ACC112 (cell line): ENCODE results near the gene SLC25A25.
"Not testable (repeated sequence)": the region's sequence is repeated elsewhere in the genome, so short reads cannot be mapped to it uniquely, and the experiment has no call there.

Experiments
- H2AFZ ChIP-seq: fragments of 200-600 bp; sonication (generic); one replicate; pipeline ENCODE4 v1.6.0; 2017; ENCODE audit warnings: antibody characterized with exemption, low read length; ENCODE audit not compliant: unreplicated experiment
- H3K27ac ChIP-seq: fragments of 200-600 bp; sonication (generic); 2 replicates; pipeline ENCODE4 v1.5.1; 2014; ENCODE audit warnings: low read depth, mild to moderate bottlenecking, antibody characterized with exemption, low read length, moderate library complexity
- H3K27me3 ChIP-seq: fragments of 200-600 bp; sonication (generic); 2 replicates; pipeline ENCODE4 v1.6.1; 2014; ENCODE audit warnings: mild to moderate bottlenecking, antibody characterized with exemption, low read length, moderate library complexity, mixed read lengths; ENCODE audit not compliant: insufficient read depth
- H3K36me3 ChIP-seq: fragments of 200-600 bp; sonication (generic); 2 replicates; pipeline ENCODE4 v1.6.1; 2016; ENCODE audit warnings: mild to moderate bottlenecking, antibody characterized with exemption, low read length, moderate library complexity, mixed read lengths; ENCODE audit not compliant: insufficient read depth
- H3K4me1 ChIP-seq: fragments of 200-600 bp; sonication (generic); one replicate; pipeline ENCODE4 v1.6.1; 2016; ENCODE audit warnings: low read length, mixed read lengths; ENCODE audit not compliant: insufficient read depth, unreplicated experiment, control insufficient read depth
- H3K4me3 ChIP-seq: fragments of 200-600 bp; sonication (generic); 2 replicates; pipeline ENCODE4 v1.5.1; 2014; ENCODE audit warnings: mild to moderate bottlenecking, low read depth, low read length
- H3K79me2 ChIP-seq: fragments of 200-600 bp; sonication (generic); one replicate; pipeline ENCODE4 v1.6.0; 2016; ENCODE audit warnings: low read length; ENCODE audit not compliant: control insufficient read depth, unreplicated experiment, insufficient read depth

SLC25A25 gene

DNA sequence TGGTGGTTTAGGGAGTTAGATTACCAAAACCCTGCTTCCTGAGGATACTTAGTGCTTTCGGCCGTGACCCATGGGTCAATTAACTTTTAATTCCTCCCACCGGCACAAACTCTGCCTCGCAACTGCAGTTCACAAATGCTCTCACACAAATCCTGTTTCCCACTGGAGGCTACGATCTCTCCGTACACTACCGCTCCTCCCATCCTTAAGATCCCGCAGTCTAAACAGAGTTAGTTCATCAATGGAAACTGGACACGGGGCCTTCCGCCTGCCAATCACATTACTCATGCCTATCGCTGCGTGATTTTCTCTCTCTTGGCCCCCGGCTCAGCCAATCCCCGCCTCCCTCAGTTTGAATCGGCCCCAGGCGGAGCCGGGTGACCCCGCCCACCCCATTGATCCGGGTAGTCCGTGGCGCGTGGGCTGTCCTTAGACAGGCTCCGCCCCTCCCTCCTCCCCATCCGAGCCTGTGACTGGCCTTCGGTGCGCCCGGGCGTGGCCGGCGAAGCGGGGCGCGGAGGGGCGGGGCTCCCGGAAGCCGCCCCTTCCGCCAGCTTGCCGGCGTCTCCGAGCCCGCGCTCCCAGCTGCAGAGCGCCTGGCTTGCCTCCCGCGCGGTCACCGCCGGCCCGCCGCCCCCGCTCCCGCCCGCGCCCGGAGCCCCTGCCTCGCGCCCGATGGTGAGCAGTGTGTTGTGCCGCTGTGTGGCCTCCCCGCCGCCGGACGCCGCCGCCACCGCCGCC is at the start of gene SLC25A25:
Gene SLC25A25, plus strand, starts transcription at position 588 of the 741 bp plus-strand sequence. Its CDS starts 88 bp downstream, at position 676.
- peak within 1 kb of the TSS; percentile 92 for H2AFZ ChIP-seq
- H3K36me3 ChIP-seq, result no peaks in the 10 kb centered on the region
- H3K4me3 ChIP-seq, result peak within 1 kb of the TSS; percentile 94
- peak within 1 kb of the TSS; percentile 98 for H3K27ac ChIP-seq
- no peaks in the 10 kb centered on the region for H3K27me3 ChIP-seq
- H3K4me1 ChIP-seq, result peaks cover 31% of the 10 kb centered on the region
- peaks cover 49% of the 10 kb centered on the region for H3K79me2 ChIP-seq

DNA sequence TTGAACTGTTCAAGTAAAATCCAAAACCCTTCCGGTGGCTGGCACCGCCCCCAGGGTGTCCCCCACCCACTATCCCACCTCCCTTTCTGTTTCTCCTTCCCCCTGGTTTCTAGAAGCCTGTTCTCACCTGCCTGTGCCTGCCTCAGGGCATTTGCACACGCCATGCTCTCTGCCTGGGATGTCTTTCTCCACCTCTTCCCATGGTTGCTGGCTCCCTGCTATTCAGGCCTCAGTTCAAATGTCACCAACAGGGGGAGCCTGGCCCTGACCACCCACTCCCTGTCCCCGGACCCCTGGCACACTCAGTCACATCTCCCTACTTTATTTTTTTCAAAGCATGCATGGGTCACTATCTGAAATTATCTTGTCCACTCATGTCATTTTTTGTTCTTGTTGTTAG is 47.3 kb upstream of the SLC25A25 start:
- no peak overlapping the region for H3K27ac ChIP-seq
- no peak overlapping the region for H2AFZ ChIP-seq
- no peaks in the 10 kb centered on the region for H3K36me3 ChIP-seq
- peaks cover 4% of the 10 kb centered on the region for H3K4me1 ChIP-seq
- no peaks in the 10 kb centered on the region for H3K27me3 ChIP-seq
- H3K4me3 ChIP-seq, result no peak overlapping the region
- no peaks in the 10 kb centered on the region for H3K79me2 ChIP-seq

DNA sequence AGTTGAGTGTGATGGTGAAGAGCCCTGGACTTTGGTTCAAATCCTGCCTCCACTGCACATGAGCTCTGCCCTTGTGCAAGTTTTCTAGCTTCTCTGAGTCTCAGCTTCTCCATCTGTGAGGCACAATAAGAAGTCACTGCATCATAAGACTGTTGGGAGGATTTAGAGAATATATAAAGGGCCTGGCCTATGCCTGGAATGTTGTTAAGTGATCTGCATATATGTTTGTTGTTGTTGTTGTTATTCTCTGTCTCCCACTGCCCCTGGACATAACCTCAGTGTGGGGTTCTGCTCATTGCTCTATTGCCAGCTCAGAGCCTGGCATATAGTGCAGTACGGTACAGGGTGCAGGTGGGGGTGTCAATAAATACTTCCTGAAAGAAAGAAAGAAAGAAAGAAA is 46.9 kb upstream of the SLC25A25 start:
- Histone ChIP-seq H3K4me3 (no peak overlapping the region), H3K79me2 (no peaks in the 10 kb centered on the region), H3K4me1 (peaks cover 4% of the 10 kb centered on the region), H3K27ac (no peak overlapping the region), H3K36me3 (no peaks in the 10 kb centered on the region), H3K27me3 (no peaks in the 10 kb centered on the region), H2AFZ (no peak overlapping the region)

DNA sequence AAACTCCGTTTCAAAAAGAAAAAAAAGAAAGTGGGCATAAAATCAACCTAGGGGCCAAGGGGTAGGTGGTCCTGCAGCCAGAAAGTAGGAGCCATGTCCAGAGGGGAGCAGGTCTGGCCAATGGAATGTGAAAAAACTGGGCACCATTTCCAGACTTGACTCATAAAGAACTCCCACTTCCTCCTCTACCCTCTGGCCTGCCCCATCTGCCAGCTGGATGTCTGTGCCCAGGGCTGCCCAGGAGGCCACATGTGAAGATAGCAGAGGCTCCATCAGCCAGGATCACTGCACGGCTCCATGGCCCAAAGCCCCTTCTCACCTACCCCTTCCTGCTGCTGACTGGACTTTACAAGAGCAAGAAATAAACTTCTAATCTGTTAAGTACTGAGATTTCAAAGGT is 45.1 kb upstream of the SLC25A25 start:
- H3K27me3 ChIP-seq, result no peaks in the 10 kb centered on the region
- H3K36me3 ChIP-seq, result no peaks in the 10 kb centered on the region
- no peak overlapping the region for H2AFZ ChIP-seq
- H3K27ac ChIP-seq, result no peak overlapping the region
- no peak overlapping the region for H3K4me3 ChIP-seq
- H3K4me1 ChIP-seq, result peaks cover 14% of the 10 kb centered on the region
- no peaks in the 10 kb centered on the region for H3K79me2 ChIP-seq

DNA sequence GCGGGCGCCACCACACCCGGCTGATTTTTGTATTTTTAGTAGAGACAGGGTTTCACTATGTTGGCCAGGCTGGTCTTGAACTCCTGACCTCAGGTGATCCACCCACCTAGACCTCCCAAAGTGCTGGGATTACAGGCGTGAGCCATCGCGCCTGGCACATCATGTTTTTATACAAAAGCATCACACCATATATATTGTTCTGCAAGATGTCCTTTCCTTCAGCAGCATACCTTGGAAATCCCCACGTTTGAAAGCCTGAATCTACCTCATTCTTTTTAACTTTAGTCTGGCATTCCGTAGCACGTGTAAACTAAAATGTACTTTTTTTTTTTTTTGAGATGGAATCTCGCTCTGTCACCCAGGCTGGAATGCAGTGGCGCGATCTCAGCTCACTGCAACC is 44.4 kb upstream of the SLC25A25 start:
- not testable (repeated sequence) for H3K27me3 ChIP-seq, H3K36me3 ChIP-seq, H3K27ac ChIP-seq, H2AFZ ChIP-seq, H3K4me3 ChIP-seq, H3K79me2 ChIP-seq
- peaks cover 14% of the 10 kb centered on the region for H3K4me1 ChIP-seq

DNA sequence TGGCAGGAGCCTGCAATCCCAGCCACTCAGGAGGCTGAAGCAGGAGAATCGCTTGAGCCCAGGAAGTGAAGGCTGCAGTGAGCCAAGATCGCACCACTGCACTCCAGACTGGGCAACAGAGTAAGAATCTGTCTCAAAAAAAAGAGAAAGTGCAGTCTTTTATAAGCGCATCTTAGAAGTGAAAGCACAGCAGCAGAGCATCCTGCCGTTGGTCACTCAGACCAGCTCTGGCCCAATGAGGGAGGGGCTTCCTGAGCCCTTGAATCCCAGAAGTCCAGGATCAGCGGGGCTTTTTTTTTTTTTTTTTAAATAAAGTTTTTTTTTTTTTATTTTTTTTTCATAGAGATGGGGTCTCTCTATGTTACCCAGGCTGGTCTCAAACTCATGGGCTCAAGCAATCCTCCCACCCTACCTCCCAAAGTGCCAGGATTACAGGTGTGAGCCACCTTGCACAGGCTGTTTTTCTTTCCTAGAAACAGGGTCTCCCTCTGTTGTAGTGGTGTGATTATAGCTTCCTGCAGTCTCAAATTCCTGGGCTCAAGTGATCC is 43.2 kb upstream of the SLC25A25 start:
- Histone ChIP-seq H3K4me3 (no peak overlapping the region), H3K27ac (no peak overlapping the region), H3K79me2 (no peaks in the 10 kb centered on the region), H3K27me3 (no peaks in the 10 kb centered on the region), H3K4me1 (peaks cover 14% of the 10 kb centered on the region), H2AFZ (no peak overlapping the region), H3K36me3 (no peaks in the 10 kb centered on the region)

DNA sequence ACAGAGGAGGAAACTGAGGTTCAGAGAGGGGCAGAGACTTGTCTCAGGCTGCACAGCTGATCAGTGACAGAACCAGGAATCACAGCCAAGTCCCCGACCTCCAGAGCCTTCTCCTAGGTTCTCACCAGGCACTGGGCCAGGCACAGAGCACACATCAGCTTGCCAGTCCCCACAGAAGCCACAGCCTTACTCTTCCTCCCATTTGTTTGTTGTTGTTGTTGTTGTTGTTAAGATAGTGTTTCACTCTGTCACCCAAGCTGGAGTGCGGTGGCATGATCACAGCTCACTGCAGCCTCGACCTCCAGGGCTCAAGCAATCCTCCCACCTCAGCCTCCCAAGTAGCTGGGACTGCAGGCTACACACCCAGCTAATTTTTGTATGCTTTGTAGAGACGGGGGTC is 42.3 kb upstream of the SLC25A25 start:
- no peaks in the 10 kb centered on the region for H3K36me3 ChIP-seq
- H3K4me1 ChIP-seq, result peaks cover 14% of the 10 kb centered on the region
- H3K27ac ChIP-seq, result no peak overlapping the region
- H3K4me3 ChIP-seq, result no peak overlapping the region
- H3K27me3 ChIP-seq, result no peaks in the 10 kb centered on the region
- no peak overlapping the region for H2AFZ ChIP-seq
- H3K79me2 ChIP-seq, result no peaks in the 10 kb centered on the region

DNA sequence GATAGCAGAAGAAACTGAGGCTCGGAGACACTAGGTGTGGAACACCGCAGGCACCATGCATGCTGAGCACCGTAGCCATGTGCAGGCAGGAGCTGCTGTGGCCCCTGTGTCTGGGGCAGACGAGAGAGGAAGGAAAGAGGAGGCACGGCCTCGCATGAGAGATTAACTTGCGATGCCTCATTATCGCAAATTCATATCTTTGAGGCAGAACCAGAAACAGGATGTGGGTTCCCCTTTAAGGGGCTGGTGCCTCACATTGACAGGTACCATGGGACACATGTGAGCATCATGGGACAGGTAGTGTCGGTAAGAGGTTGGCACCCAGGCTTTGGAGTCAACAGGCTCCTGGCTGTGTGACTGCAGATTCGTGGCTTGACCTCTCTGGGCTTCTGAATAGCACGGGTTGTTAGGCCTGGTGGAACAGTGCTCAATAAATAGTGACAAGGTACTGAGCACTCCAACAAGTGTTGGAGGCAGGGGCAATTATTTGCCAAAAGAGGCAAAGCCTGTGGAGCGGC is 41.7 kb upstream of the SLC25A25 start:
- Histone ChIP-seq H3K36me3 (no peaks in the 10 kb centered on the region), H3K79me2 (no peaks in the 10 kb centered on the region), H3K4me1 (peaks cover 14% of the 10 kb centered on the region), H3K27me3 (no peaks in the 10 kb centered on the region), H3K27ac (no peak overlapping the region), H2AFZ (no peak overlapping the region), H3K4me3 (no peak overlapping the region)

DNA sequence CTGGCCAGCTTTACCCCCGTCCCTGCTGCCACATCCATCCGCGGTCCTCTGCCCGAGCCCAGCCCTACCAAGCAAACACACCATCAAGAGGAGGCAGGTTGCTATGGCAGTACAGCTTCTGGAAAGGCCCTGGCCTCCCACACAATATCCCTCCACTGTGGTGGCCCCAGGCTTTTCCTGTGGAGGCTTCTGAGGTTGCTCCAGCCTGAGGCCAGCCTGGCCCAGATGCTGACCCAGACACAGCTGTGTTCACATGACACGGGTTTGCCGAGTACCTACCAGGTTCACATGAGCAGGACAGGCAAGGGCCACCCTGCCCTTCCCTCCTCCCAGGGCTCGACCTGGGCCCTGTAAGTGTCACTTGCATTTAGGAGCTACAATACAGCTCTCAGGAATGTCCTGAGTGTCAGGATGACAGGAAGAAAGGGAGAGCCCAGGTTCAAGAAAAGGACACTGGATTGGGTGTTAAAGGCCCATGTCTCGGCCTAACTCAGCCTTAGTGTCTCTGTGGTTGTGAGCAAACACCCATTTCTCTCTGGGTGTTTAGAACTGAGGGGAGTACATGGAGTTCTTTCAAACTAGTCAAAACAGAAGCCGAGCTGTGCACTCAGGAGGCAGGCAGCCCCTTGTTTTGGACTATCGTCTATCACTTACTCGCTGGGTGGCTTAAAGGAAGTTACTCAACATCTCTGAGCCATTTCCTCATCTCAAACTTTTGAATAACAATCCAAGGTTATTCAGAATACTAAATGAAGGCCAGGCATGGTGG is 41.1 kb upstream of the SLC25A25 start:
- no peak overlapping the region for H2AFZ ChIP-seq
- no peaks in the 10 kb centered on the region for H3K36me3 ChIP-seq
- H3K27ac ChIP-seq, result peak overlapping the region; percentile 15; the same call in 1 of the 2 replicates
- H3K79me2 ChIP-seq, result no peaks in the 10 kb centered on the region
- H3K27me3 ChIP-seq, result no peaks in the 10 kb centered on the region
- H3K4me3 ChIP-seq, result no peak overlapping the region
- peaks cover 14% of the 10 kb centered on the region for H3K4me1 ChIP-seq

DNA sequence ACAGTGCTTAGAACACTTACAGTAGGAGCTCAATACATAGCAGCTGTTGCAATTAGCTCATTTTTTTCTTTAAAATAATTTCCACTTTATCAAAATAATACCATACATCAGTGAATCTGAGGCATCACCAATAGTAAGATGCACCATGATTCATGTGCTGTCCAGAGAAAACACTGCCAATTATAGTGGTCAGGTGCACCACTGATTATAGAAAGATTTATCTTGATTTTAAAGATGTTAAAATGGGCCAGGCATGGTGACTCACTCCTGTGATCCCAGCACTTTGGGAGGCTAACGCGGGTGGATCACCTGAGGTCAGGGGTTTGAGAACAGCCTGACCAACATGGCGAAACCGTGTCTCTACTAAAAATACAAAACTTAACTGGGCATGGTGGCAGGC is 40.3 kb upstream of the SLC25A25 start:
- Histone ChIP-seq H3K36me3 (no peaks in the 10 kb centered on the region), H3K27me3 (no peaks in the 10 kb centered on the region), H3K27ac (no peak overlapping the region), H2AFZ (no peak overlapping the region), H3K79me2 (no peaks in the 10 kb centered on the region), H3K4me3 (no peak overlapping the region), H3K4me1 (peaks cover 14% of the 10 kb centered on the region)
